Kidney (tissue), 14 donors: ENCODE results near the gene LLGL2. TPM values are rescaled to one million over a fixed set of nuclear protein-coding genes. Genes with fewer than 3 reads are reported as not detected.

Experiments
- DNase-seq, 5 donors: peaks; one replicate each; pipeline ENCODE4 v3.0.0-alpha.2; 2013 to 2020
- FAIRE-seq: peaks from 2 replicates; lab custom pipeline; 2012; peaks lifted over from hg19 to GRCh38; lab: Jason Lieb, UNC
- H3K27ac ChIP-seq, 2 donors: one replicate each; pipeline ENCODE4 v1.7.0; 2013; ENCODE audit warnings: low read depth in 2 of 2, low read length in 2 of 2, inconsistent platforms in 1 of 2
- H3K27me3 ChIP-seq: one replicate; pipeline ENCODE4 v1.7.1; 2013; ENCODE audit warnings: low read length, inconsistent platforms; ENCODE audit not compliant: control insufficient read depth, insufficient read depth
- H3K36me3 ChIP-seq, 3 donors: one replicate each; pipeline versions ENCODE4 v1.7.0 to v1.7.1; 2013; ENCODE audit warnings: low read length in 3 of 3, control low read depth in 1 of 3, inconsistent platforms in 1 of 3; ENCODE audit not compliant: insufficient read depth in 3 of 3, control insufficient read depth in 2 of 3
- H3K4me1 ChIP-seq, 3 donors: one replicate each; pipeline versions ENCODE4 v1.7.0 to v1.7.1; 2013; ENCODE audit warnings: low read length in 3 of 3, inconsistent platforms in 1 of 3, low read depth in 1 of 3; ENCODE audit not compliant: control insufficient read depth in 2 of 3, insufficient read depth in 2 of 3
- H3K4me3 ChIP-seq, 3 donors: one replicate each; pipeline versions ENCODE4 v1.7.0 to v1.8.1; 2013; ENCODE audit warnings: low read length in 3 of 3, control low read depth in 1 of 3, inconsistent platforms in 1 of 3
- H3K9ac ChIP-seq, 3 donors: one replicate each; pipeline versions ENCODE4 v1.7.0 to v1.7.1; 2013; ENCODE audit warnings: low read length in 3 of 3, control low read depth in 1 of 3, inconsistent platforms in 1 of 3
- H3K9me3 ChIP-seq, 3 donors: one replicate each; pipeline versions ENCODE4 v1.7.0 to v1.7.1; 2013; ENCODE audit warnings: low read length in 3 of 3, control low read depth in 1 of 3, inconsistent platforms in 1 of 3; ENCODE audit not compliant: control insufficient read depth in 2 of 3, insufficient read depth in 1 of 3
- intact Hi-C: fragments of 100-400 bp; cut with DNase I; formaldehyde crosslinking; loops from one replicate; pipeline ENCODE4 v1.11.1; 2022
- polyA plus RNA-seq: library from polyadenylated mRNA; stranded (reverse); fragments of 350-450 nt; fragmentation: Illumina TruSeq; extraction: RNeasy Lipid Tissue Mini Kit (QIAGEN cat#74804); gene quantifications from one replicate; pipeline ENCODE4 v1.2.3, GENCODE V29; 2014; ENCODE audit warnings: low read depth, low replicate concordance; ENCODE audit not compliant: insufficient read depth
- total RNA-seq: library from RNA; stranded (reverse); fragmentation: NEBNext Ultra II Directional; extraction: Animal tissue kit (Norgen Biotek cat#: 25700); gene quantifications from one replicate; pipeline ENCODE4 v1.2.1, GENCODE V29; 2021
- TF ChIP-seq, protein P1 (sequence below): IDR thresholded peaks from 3 replicates; pipeline ENCODE4 v1.5.1; 2012; ENCODE audit warnings: mild to moderate bottlenecking, moderate library complexity, borderline replicate concordance; ENCODE audit not compliant: insufficient read depth; ENCODE audit errors: extremely low read depth
- donor health status: control.
- donor health status: control.
- donor health status: control.
- donor health status: control.
- donor health status: control.
- donor health status: DM: yes; HTN: yes; CAD: no.
- donor health status: Normal renal cell carcinoma (clear cell type).

LLGL2 gene
- total and polyA plus RNA-seq, 2 donors from 2014 or later: 181 to 262 TPM

DNA sequence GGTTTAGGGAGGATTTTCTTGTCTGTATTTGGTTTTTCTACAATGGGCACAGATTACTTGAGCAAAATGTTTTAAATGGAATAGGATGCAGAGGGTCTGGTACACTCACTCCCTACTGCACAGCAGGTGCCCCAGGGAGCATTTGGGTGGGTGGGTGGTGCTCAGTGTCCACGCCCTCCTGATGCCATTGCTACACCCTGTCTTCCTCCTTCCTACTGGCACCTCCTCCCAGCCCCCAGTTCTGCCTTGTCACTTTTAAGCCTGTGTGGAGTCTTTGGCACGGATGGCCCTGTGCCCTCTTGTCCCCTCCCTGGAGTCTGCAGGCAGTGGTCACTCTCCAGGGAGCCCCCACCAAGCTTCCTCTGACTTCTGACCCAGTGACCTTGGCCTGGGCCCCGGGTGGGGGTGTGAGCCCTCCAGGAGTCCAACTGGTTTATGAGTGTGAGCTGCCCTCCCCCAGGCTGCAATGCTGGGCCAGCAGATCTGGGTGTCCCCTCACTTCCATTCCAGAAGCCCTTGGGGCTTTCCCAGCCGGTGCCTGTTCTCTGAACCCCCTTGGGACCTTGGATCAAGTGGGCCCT lies 15.5 kb downstream of the LLGL2 start:
- intact Hi-C loops: no loop called here
- DNase-seq: peak in 1 of 5 donors; percentile 40
- Histone ChIP-seq H3K4me1 (peaks cover 0 to 63% (median 63%) of the 10 kb centered on the region in 3 donors), H3K9me3 (no peaks in the 10 kb centered on the region), H3K27ac (peak overlapping the region; percentile 59 to 97), H3K9ac (peak overlapping the region in 1 of 3 donors; percentile 61), H3K36me3 (peaks cover 0 to 4% (median 0%) of the 10 kb centered on the region in 3 donors), H3K4me3 (no peak overlapping the region), H3K27me3 (no peaks in the 10 kb centered on the region)
- FAIRE-seq: no peak
- TF ChIP-seq, protein P1, sequence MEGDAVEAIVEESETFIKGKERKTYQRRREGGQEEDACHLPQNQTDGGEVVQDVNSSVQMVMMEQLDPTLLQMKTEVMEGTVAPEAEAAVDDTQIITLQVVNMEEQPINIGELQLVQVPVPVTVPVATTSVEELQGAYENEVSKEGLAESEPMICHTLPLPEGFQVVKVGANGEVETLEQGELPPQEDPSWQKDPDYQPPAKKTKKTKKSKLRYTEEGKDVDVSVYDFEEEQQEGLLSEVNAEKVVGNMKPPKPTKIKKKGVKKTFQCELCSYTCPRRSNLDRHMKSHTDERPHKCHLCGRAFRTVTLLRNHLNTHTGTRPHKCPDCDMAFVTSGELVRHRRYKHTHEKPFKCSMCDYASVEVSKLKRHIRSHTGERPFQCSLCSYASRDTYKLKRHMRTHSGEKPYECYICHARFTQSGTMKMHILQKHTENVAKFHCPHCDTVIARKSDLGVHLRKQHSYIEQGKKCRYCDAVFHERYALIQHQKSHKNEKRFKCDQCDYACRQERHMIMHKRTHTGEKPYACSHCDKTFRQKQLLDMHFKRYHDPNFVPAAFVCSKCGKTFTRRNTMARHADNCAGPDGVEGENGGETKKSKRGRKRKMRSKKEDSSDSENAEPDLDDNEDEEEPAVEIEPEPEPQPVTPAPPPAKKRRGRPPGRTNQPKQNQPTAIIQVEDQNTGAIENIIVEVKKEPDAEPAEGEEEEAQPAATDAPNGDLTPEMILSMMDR: no peak

DNA sequence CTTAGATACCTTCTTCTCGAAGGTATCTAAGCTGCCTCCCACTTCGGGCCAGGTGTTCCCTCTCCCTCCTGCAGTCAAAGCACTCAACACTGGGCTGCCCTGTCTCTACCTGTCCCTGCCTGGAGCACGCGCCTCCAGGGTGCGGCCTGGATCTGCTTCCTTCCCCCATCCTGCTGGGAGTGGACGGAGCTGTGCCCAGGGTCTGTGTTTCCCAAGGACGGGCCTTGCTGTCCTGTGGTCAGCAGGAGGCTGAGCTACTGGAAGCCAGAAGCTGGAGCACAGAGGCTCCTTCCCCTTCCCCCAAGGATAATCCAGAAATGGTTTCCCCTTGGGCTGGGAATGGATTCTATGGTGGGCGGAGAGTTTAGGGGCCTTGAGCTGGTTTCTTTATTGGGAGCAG lies 16.7 kb downstream of the LLGL2 start:
- H3K9ac ChIP-seq: peak overlapping the region in 1 of 3 donors; percentile 56
- TF ChIP-seq, protein P1: no peak
- H3K4me3 ChIP-seq: peak overlapping the region in 1 of 3 donors; percentile 59
- no peaks in the 10 kb centered on the region for H3K27me3 ChIP-seq
- peaks cover 0 to 66% (median 66%) of the 10 kb centered on the region in 3 donors for H3K4me1 ChIP-seq
- peak in 1 of 5 donors; percentile 35 for DNase-seq
- H3K9me3 ChIP-seq: no peaks in the 10 kb centered on the region
- peaks cover 0 to 7% (median 0%) of the 10 kb centered on the region in 3 donors for H3K36me3 ChIP-seq
- no peak for FAIRE-seq
- intact Hi-C loops: no loop called here
- H3K27ac ChIP-seq: peak overlapping the region; percentile 90 to 97

DNA sequence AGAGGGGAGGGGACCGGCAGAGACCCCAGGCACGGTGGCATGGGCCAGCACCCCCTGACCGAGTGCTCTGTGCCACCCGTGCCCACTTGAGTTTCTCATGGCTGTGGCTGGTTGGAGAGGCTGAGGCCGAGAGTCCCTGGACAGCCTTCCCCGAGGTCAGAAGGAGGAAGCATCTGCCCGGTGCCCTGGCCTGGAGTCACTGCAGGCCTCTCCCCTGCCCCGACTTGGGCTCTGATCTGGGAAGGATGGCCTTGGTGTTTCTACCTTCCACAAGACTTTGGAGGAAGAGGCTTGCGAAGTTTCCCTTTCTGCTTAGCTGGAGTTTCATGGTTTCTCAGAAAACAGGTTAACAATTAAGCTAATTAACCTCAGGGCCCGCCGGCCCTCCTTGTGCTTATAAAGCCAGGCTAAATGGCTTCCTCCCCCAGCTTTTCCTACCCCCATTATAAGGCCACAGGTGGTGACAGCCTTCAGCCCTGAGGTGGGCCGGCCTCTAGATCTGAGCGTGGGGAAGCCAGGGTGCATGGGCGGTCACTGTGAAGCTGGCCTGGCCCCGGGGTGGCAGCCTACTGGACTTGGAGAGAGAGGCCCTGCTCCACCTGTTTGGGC lies 17.3 kb downstream of the LLGL2 start:
- no peaks in the 10 kb centered on the region for H3K27me3 ChIP-seq
- peak overlapping the region; percentile 90 to 97 for H3K27ac ChIP-seq
- H3K9me3 ChIP-seq: no peaks in the 10 kb centered on the region
- H3K36me3 ChIP-seq: peaks cover 0 to 8% (median 0%) of the 10 kb centered on the region in 3 donors
- DNase-seq: peak in 4 of 5 donors; percentile 52 to 74 (median 64)
- H3K4me3 ChIP-seq: peak overlapping the region in 2 of 3 donors; percentile 52 to 59
- H3K4me1 ChIP-seq: peaks cover 0 to 66% (median 66%) of the 10 kb centered on the region in 3 donors
- TF ChIP-seq, protein P1: no peak
- intact Hi-C loops: no loop called here
- peak overlapping the region in 1 of 3 donors; percentile 82 for H3K9ac ChIP-seq
- FAIRE-seq: no peak
